GM23338 (cell line): ENCODE data around the gene TBCB.

Experiments
- CREB1 ChIP-seq: fragments of 250-450 bp; sonication (Bioruptor Pico); IDR thresholded peaks from 2 replicates; pipeline ENCODE4 v1.5.0; 2020; ENCODE audit warnings: low read depth, mild to moderate bottlenecking, moderate library complexity
- CTCF ChIP-seq, 2 experiments: fragments of 200-600 bp in 1 of 2; sonication (generic) in 1 of 2; conservative IDR thresholded peaks; 2 replicates each; pipeline versions ENCODE4 v1.5.1 to v1.6.1; 2016 to 2017; ENCODE audit warnings: antibody characterized with exemption in 2 of 2, low read depth in 2 of 2, mild to moderate bottlenecking in 2 of 2, moderate library complexity in 1 of 2
- ETS1 ChIP-seq: IDR thresholded peaks from 2 replicates; pipeline ENCODE4 v1.6.1; 2016; ENCODE audit warnings: antibody characterized with exemption
- EZH2 ChIP-seq: fragments of 200-600 bp; sonication (generic); IDR thresholded peaks from one replicate; pipeline ENCODE4 v1.8.0; 2017; ENCODE audit warnings: antibody characterized with exemption, mild to moderate bottlenecking, low read depth; ENCODE audit not compliant: unreplicated experiment
- EZH2phosphoT487 ChIP-seq: fragments of 200-600 bp; sonication (generic); IDR thresholded peaks from one replicate; pipeline ENCODE4 v1.8.1; 2018; ENCODE audit warnings: antibody characterized with exemption; ENCODE audit not compliant: unreplicated experiment
- JUNB ChIP-seq: IDR thresholded peaks from one replicate; pipeline ENCODE4 v1.6.1; 2016; ENCODE audit warnings: antibody characterized with exemption; ENCODE audit not compliant: unreplicated experiment
- NANOG ChIP-seq: IDR thresholded peaks from 2 replicates; pipeline ENCODE4 v1.6.1; 2016; ENCODE audit warnings: antibody characterized with exemption, borderline replicate concordance
- POLR2AphosphoS5 ChIP-seq: IDR thresholded peaks from 2 replicates; pipeline ENCODE4 v1.6.1; 2016; ENCODE audit warnings: antibody characterized with exemption, low read depth
- REST ChIP-seq: IDR thresholded peaks from one replicate; pipeline ENCODE4 v1.6.1; 2018; ENCODE audit warnings: antibody characterized with exemption; ENCODE audit not compliant: unreplicated experiment
- STAT1 ChIP-seq: IDR thresholded peaks from one replicate; pipeline ENCODE4 v1.6.1; 2016; ENCODE audit warnings: antibody characterized with exemption; ENCODE audit not compliant: unreplicated experiment
- ZNF114 ChIP-seq: fragments of 250-450 bp; sonication (Bioruptor Pico); IDR thresholded peaks from 2 replicates; pipeline ENCODE4 v1.5.0; 2020; ENCODE audit warnings: mild to moderate bottlenecking, moderate library complexity
- ZNF331 ChIP-seq: fragments of 250-450 bp; sonication (Bioruptor Pico); IDR thresholded peaks from 2 replicates; pipeline ENCODE4 v1.5.0; 2020; ENCODE audit warnings: low read depth, mild to moderate bottlenecking, moderate library complexity

GRCh38 chr19:36089847-36090246, 25.4 kb upstream of the TBCB start:
- TF ChIP-seq CTCF (conservative IDR thresholded peaks at IDR 0.05; ENCODE audit: low read depth in 2 of 2) (no peak), POLR2AphosphoS5 (no peak), CREB1 (CRISPR knock-in tag) (no peak), EZH2phosphoT487 (no peak), EZH2 (no peak), NANOG (no peak), REST (no peak), ZNF114 (CRISPR knock-in tag) (no peak), JUNB (no peak), STAT1 (no peak), ETS1 (no peak), ZNF331 (CRISPR knock-in tag) (no peak)
